Measurements from ENCODE around the gene SERPINB1. TPM values are rescaled to one million over a fixed set of nuclear protein-coding genes. Genes with fewer than 3 reads are reported as not detected.

Gene SERPINB1
- total RNA-seq, 4 donors from 2014 or later = 24.8 to 79.0 (median 45.4) TPM

DNA sequence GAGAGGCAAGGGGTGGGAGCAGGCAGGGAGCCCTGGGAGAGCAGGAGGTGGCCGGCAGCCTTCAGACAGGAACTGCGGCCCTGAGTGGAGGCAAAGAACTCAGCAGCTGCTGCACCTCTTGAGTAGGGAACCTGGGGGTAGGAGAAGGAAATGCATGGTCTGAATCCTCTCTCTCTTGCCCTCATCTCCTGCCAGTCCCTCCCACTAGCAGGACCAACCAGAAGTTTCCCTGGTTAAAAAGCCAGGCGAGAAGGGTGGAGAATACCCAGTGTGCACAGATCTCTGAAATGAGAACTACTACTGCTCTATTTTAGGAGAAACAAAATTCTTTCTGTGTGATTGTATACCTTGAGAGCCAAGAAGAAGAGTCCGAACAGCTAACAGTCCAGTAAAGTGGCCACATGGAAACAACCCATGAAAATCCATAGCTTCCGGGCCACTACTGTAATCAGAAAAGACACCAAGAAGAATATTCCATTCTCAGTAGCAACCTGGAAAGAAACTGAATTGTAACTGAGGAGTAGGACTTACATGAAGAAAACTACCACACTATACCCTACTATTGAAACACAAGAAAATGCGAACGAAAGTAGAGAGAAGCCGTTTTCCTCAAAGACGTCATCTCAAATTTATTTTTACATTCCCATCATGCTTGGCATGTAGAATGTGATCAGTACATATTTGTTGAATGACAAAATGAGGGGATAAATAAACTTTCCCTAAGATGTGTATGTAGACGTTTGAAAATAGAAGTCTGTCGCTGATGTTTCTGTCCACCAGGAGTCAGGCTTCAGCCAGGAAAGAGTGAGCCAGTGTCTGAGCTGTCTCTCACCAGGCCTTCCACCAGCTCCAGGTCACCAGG, 50.8 kb downstream of the SERPINB1 start:
- TF ChIP-seq EP300 (IDR thresholded peaks at IDR 0.05) (no peak), POLR2A (IDR thresholded peaks at IDR 0.05) (no peak), POLR2AphosphoS5 (IDR thresholded peaks at IDR 0.05) (peak; percentile 64)
- TF ChIP-seq, protein P1, sequence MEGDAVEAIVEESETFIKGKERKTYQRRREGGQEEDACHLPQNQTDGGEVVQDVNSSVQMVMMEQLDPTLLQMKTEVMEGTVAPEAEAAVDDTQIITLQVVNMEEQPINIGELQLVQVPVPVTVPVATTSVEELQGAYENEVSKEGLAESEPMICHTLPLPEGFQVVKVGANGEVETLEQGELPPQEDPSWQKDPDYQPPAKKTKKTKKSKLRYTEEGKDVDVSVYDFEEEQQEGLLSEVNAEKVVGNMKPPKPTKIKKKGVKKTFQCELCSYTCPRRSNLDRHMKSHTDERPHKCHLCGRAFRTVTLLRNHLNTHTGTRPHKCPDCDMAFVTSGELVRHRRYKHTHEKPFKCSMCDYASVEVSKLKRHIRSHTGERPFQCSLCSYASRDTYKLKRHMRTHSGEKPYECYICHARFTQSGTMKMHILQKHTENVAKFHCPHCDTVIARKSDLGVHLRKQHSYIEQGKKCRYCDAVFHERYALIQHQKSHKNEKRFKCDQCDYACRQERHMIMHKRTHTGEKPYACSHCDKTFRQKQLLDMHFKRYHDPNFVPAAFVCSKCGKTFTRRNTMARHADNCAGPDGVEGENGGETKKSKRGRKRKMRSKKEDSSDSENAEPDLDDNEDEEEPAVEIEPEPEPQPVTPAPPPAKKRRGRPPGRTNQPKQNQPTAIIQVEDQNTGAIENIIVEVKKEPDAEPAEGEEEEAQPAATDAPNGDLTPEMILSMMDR (IDR thresholded peaks at IDR 0.05) = peak; percentile 61 to 88 (median 80)
- H3K27me3 ChIP-seq = no peaks in the 10 kb centered on the region
- H3K27ac ChIP-seq = peak overlapping the region; percentile 73 to 92 (median 80)
- H3K9me3 ChIP-seq = no peaks in the 10 kb centered on the region
- peak; percentile 88 for ATAC-seq
- H3K36me3 ChIP-seq = peaks cover 0 to 20% of the 10 kb centered on the region in 2 donors
- no peak overlapping the region for H3K4me3 ChIP-seq
- H3K4me1 ChIP-seq = peaks cover 0 to 52% (median 9%) of the 10 kb centered on the region in 3 donors
- WGBS, 2 donors (ENCODE audit: low coverage in 1 of 2) = 17 to 20% methylated on average over 9 to 11 of the region's 11 CpGs

DNA sequence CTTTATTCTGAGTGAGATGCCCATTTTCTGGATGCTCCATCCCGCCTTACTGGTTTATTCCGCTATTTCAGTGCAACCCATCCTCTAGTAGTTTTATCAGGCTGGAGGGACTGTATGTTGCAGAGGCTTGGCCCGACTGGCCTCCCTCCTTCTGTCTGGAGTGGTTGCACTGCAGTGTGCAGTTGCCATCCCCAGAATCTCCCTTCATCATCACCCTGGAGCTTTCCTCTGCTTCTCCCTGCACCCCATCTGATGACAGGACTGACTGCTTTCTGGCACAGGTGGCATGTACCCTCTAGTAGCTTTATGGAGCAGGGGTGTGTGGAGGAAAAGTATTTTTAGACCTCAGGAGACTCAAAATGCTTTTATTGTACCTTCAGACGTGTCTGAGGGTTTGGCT, 55.4 kb downstream of the SERPINB1 start:
- Histone ChIP-seq H3K36me3 (peaks cover 0 to 55% of the 10 kb centered on the region in 2 donors), H3K4me1 (peaks cover 0 to 24% (median 4%) of the 10 kb centered on the region in 3 donors), H3K9me3 (no peaks in the 10 kb centered on the region), H3K4me3 (no peak overlapping the region), H3K27ac (no peak overlapping the region), H3K27me3 (no peaks in the 10 kb centered on the region)
- ATAC-seq = no peak
- 52 to 83% methylated on average over 4 of the region's 4 CpGs for WGBS, 2 donors (ENCODE audit: low coverage in 1 of 2)
- TF ChIP-seq POLR2AphosphoS5 (IDR thresholded peaks at IDR 0.05) = no peak
- no peak for TF ChIP-seq EP300 (IDR thresholded peaks at IDR 0.05)
- no peak for TF ChIP-seq POLR2A (IDR thresholded peaks at IDR 0.05)
- TF ChIP-seq, protein P1 (IDR thresholded peaks at IDR 0.05) = no peak

DNA sequence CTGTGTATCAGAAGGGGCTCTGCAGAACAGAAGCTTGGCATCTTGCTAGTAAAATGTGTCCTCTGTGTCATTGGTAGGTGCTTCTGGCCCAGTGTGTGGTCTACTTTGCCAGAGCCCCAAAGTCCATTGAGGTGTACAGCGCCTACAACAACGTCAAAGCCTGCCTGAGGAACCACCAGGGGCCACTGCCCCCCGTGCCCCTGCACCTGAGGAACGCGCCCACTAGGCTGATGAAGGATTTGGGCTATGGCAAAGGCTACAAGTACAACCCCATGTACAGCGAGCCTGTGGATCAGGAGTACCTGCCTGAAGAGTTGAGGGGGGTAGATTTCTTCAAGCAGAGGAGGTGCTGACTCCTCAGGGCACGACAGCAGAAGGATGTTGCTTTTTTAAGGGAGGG, 56.7 kb downstream of the SERPINB1 start:
- Histone ChIP-seq H3K4me3 (no peak overlapping the region), H3K9me3 (no peaks in the 10 kb centered on the region), H3K27ac (no peak overlapping the region), H3K36me3 (peaks cover 0 to 68% of the 10 kb centered on the region in 2 donors), H3K27me3 (no peaks in the 10 kb centered on the region), H3K4me1 (peaks cover 0 to 10% (median 0%) of the 10 kb centered on the region in 3 donors)
- TF ChIP-seq POLR2AphosphoS5 (IDR thresholded peaks at IDR 0.05) (no peak), EP300 (IDR thresholded peaks at IDR 0.05) (no peak), POLR2A (IDR thresholded peaks at IDR 0.05) (no peak)
- TF ChIP-seq, protein P1 (IDR thresholded peaks at IDR 0.05) = no peak
- 85% methylated on average over 2 to 4 of the region's 7 CpGs for WGBS, 2 donors (ENCODE audit: low coverage in 1 of 2)
- ATAC-seq = no peak

DNA sequence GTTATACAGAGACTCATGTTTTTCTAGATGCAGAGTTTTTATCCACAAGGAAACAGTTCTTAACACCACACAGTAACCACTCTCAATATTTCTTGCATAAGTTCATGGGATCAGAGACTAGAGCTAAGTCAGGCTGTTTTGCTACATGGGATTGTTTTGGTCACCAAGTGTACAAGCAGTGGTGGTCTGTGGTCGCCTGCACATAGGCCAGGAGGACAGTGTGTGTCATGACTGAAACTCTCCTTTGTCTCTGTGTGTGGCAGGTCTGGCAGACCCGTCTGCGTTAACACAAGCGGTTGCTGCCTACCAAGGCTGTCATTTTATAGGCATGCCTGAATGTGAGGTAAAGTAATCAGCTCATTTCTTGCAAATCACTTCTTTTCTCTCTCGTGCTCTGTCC, 57.6 kb downstream of the SERPINB1 start:
- Histone ChIP-seq H3K27ac (no peak overlapping the region), H3K36me3 (peaks cover 0 to 75% of the 10 kb centered on the region in 2 donors), H3K4me1 (peaks cover 0 to 2% (median 0%) of the 10 kb centered on the region in 3 donors), H3K27me3 (no peaks in the 10 kb centered on the region), H3K9me3 (no peaks in the 10 kb centered on the region), H3K4me3 (no peak overlapping the region)
- no peak for TF ChIP-seq POLR2A (IDR thresholded peaks at IDR 0.05)
- TF ChIP-seq, protein P1 (IDR thresholded peaks at IDR 0.05) = no peak
- no peak for TF ChIP-seq POLR2AphosphoS5 (IDR thresholded peaks at IDR 0.05)
- no peak for TF ChIP-seq EP300 (IDR thresholded peaks at IDR 0.05)
- ATAC-seq = no peak
- 87 to 92% methylated on average over 4 to 5 of the region's 5 CpGs for WGBS, 2 donors (ENCODE audit: low coverage in 1 of 2)

Data from gastroesophageal sphincter (tissue), 4 donors.